Measurements from ENCODE around the gene ZMYND12.

Gene ZMYND12

DNA sequence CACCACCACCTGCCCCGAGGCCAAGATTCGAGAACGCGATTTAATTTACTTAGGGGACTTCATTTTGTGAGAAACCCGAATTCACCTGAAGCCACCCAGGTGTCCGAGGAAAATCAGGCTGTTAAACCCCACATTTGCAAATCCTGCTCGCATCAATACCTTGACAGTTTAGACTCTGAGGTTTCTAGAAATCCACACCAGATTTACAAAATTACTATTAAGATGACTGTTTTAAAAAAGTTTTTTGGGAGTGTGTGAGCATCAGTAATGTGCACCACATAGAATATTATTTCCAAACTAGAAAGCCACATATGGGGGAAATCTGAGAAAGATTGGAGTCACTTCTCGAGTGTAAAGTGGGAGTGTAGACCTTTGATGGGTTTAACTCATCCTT, 74.5 kb downstream of the ZMYND12 start:
- no peak for DNase-seq
- no peak for TF ChIP-seq CTCF (IDR thresholded peaks at IDR 0.05; ENCODE audit: low read depth, low read length, missing control alignments)
- H3K4me3 ChIP-seq (ENCODE audit: low read depth, low read length): no peak overlapping the region
- H3K27me3 ChIP-seq (replicated peaks): peaks cover 11% of the 10 kb centered on the region
- in situ Hi-C loops (cut with HindIII; ENCODE audit: low pct_ligation_motif_present, low sequenced_read_pairs): no loop called here
- H3K27ac ChIP-seq: no peak overlapping the region
- no peaks in the 10 kb centered on the region for H3K36me3 ChIP-seq (replicated peaks)

DNA sequence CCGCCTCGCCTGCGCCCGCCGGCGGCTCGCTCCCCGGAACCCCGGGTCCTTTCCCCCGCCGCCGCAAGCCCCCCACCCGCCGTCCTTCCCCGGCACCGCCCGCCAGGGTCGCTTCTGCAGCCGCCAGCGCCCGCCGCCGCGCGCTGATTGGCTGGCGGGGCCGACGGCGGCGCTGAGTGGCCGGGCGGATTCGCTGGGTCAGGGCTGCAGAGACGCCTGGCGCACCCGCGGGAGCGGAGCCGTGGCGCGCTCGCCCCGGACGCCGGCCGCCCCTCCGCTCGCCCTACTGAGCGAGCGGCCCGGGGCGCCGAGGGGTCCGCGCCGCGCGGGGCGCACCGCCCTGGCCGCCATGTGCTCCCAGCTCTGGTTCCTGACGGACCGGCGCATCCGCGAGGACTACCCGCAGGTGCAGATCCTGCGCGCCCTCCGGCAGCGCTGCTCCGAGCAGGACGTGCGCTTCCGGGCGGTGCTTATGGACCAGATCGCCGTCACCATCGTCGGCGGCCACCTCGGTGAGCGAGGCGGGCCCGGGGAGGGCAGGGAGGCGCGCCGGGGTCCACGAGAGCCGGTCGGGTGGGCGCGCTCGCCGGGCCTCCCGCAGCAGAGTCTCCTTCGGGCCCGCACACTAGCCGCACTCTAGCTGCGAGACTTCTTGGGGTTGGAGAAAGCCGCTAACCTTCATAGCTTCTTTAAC, 75.1 kb downstream of the ZMYND12 start, which contains the start of gene RIMKLA:
Gene RIMKLA, plus strand, starts transcription at position 207 of the 694 bp plus-strand sequence. Its CDS starts 143 bp downstream, at position 350.
- TF ChIP-seq CTCF (IDR thresholded peaks at IDR 0.05; ENCODE audit: low read depth, low read length, missing control alignments): no peak
- in situ Hi-C loops (cut with HindIII; ENCODE audit: low pct_ligation_motif_present, low sequenced_read_pairs): no loop called here
- Histone ChIP-seq H3K27ac (no peak within 1 kb of the TSS), H3K4me3 (ENCODE audit: low read depth, low read length) (peak within 1 kb of the TSS; percentile 36), H3K36me3 (replicated peaks) (no peaks in the 10 kb centered on the region), H3K27me3 (replicated peaks) (peaks cover 11% of the 10 kb centered on the region)
- DNase-seq: no peak
